MM.1S (cell line): ENCODE data around the gene FDPS.

Experiments
- DNase-seq: peaks from one replicate; pipeline ENCODE4 v3.0.0-alpha.2; 2015
- H2AFZ ChIP-seq: fragments of 300-600 bp; sonication (generic); 2 replicates; pipeline ENCODE4 v1.6.0; 2016; ENCODE audit warnings: antibody characterized with exemption, low read length
- H3F3A ChIP-seq: fragments of 300-600 bp; sonication (generic); 2 replicates; pipeline ENCODE4 v1.6.1; 2016; ENCODE audit warnings: mild to moderate bottlenecking, antibody characterized with exemption, low read length, moderate library complexity, mixed read lengths; ENCODE audit not compliant: insufficient read depth
- H3K27ac ChIP-seq: fragments of 300-600 bp; sonication (generic); 2 replicates; pipeline ENCODE4 v1.5.1; 2016; ENCODE audit warnings: mild to moderate bottlenecking, low read length
- H3K27me3 ChIP-seq: fragments of 300-600 bp; sonication (generic); replicated peaks from 2 replicates; pipeline ENCODE4 v1.6.0; 2016; ENCODE audit warnings: low read length; ENCODE audit not compliant: insufficient read depth
- H3K36me3 ChIP-seq: fragments of 300-600 bp; sonication (generic); replicated peaks from 2 replicates; pipeline ENCODE4 v1.6.1; 2016; ENCODE audit warnings: mild to moderate bottlenecking, low read length, mixed read lengths; ENCODE audit not compliant: insufficient read depth
- H3K4me1 ChIP-seq: fragments of 300-600 bp; sonication (generic); 2 replicates; pipeline ENCODE4 v1.6.1; 2016; ENCODE audit warnings: low read length, mixed read lengths
- H3K4me2 ChIP-seq: fragments of 300-600 bp; sonication (generic); 2 replicates; pipeline ENCODE4 v1.6.0; 2016; ENCODE audit warnings: low read depth, low read length
- H3K4me3 ChIP-seq: fragments of 300-600 bp; sonication (generic); 2 replicates; pipeline ENCODE4 v1.5.1; 2016; ENCODE audit warnings: low read length, mixed read lengths
- H3K79me2 ChIP-seq: fragments of 300-600 bp; sonication (generic); 2 replicates; pipeline ENCODE4 v1.6.1; 2016; ENCODE audit warnings: mixed run types, low read length, mixed read lengths
- H3K9ac ChIP-seq: fragments of 300-600 bp; sonication (generic); 2 replicates; pipeline ENCODE4 v1.6.1; 2016; ENCODE audit warnings: low read length, mixed read lengths
- H3K9me2 ChIP-seq: fragments of 300-600 bp; sonication (generic); replicated peaks from 2 replicates; pipeline ENCODE4 v1.6.1; 2016; ENCODE audit warnings: mild to moderate bottlenecking, low read length, mixed read lengths; ENCODE audit not compliant: insufficient read depth
- H3K9me3 ChIP-seq: fragments of 300-600 bp; sonication (generic); replicated peaks from 2 replicates; pipeline ENCODE4 v1.6.1; 2016; ENCODE audit warnings: mild to moderate bottlenecking, low read length, mixed read lengths; ENCODE audit not compliant: insufficient read depth
- H4K20me1 ChIP-seq: fragments of 300-600 bp; sonication (generic); 2 replicates; pipeline ENCODE4 v1.6.1; 2016; ENCODE audit warnings: mild to moderate bottlenecking, low read length, moderate library complexity, mixed read lengths; ENCODE audit not compliant: insufficient read depth
- EZH2 ChIP-seq: fragments of 300-600 bp; sonication (generic); optimal IDR thresholded peaks from 2 replicates; pipeline ENCODE3; 2017; ENCODE audit warnings: low read depth, mild to moderate bottlenecking, antibody characterized with exemption, low read length, mixed read lengths
- EZH2phosphoT487 ChIP-seq: fragments of 300-600 bp; sonication (generic); IDR thresholded peaks from 2 replicates; pipeline ENCODE4 v1.6.1; 2018; ENCODE audit warnings: antibody characterized with exemption, low read length
- TF ChIP-seq, protein P1 (sequence below): fragments of 300-600 bp; sonication (generic); IDR thresholded peaks from 2 replicates; pipeline ENCODE4 v1.5.1; 2016; ENCODE audit warnings: antibody characterized with exemption, low read length, mixed read lengths

The FDPS gene

DNA sequence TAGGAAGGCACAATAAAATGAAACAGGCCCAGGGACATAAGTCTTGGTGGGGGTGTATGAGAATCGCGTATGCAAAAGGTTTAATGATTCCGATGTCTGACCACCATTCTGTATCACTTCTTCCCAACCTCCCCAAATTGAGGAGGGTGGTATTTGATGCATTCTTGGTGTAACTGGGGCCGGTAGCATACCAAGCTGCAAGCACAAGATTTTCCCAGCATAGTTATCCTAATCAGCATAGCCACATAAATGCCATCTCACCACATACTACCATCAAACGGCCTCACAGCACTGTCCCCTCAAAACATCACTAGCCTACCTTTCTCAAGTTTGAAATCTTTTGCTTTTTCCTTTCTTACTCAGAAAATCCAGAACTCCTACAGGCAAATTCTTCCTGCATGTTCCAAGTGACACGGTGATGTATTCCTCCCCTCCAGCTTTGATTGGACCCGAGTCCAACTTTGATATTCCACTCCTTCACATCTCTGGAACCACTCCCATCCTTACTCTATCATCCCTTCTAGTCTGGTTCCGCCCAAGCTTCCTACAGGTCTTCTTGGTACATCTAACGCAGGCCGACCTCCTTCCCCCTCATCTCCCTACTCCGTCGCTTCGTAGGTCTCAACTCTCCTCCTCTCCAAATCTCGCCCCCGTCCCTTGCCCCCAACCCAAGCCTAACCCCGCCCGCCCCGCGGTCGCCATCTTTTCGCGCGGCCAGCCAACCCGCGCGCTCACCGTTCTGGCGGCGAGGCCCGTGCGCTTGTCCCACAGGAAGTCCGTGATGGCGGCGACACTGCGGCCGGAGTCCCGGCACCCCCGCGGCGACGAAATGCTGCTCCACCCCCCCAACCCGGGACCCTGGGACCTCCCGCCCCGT, 36.0 kb upstream of the FDPS start:
- Histone ChIP-seq H3K4me1 (peaks cover 11% of the 10 kb centered on the region), H3F3A (peaks cover 24% of the 10 kb centered on the region), H2AFZ (peak overlapping the region; percentile 100), H3K9me2 (no peaks in the 10 kb centered on the region), H3K9me3 (no peaks in the 10 kb centered on the region), H3K27ac (peak overlapping the region; percentile 53; the same call in 1 of the 2 replicates), H3K4me2 (peak overlapping the region; percentile 100), H3K4me3 (peak overlapping the region; percentile 83), H3K36me3 (peaks cover 27% of the 10 kb centered on the region), H3K79me2 (peaks cover 49% of the 10 kb centered on the region), H4K20me1 (no peaks in the 10 kb centered on the region), H3K27me3 (no peaks in the 10 kb centered on the region), H3K9ac (peak overlapping the region; percentile 78)
- no peak for TF ChIP-seq EZH2
- no peak for DNase-seq

DNA sequence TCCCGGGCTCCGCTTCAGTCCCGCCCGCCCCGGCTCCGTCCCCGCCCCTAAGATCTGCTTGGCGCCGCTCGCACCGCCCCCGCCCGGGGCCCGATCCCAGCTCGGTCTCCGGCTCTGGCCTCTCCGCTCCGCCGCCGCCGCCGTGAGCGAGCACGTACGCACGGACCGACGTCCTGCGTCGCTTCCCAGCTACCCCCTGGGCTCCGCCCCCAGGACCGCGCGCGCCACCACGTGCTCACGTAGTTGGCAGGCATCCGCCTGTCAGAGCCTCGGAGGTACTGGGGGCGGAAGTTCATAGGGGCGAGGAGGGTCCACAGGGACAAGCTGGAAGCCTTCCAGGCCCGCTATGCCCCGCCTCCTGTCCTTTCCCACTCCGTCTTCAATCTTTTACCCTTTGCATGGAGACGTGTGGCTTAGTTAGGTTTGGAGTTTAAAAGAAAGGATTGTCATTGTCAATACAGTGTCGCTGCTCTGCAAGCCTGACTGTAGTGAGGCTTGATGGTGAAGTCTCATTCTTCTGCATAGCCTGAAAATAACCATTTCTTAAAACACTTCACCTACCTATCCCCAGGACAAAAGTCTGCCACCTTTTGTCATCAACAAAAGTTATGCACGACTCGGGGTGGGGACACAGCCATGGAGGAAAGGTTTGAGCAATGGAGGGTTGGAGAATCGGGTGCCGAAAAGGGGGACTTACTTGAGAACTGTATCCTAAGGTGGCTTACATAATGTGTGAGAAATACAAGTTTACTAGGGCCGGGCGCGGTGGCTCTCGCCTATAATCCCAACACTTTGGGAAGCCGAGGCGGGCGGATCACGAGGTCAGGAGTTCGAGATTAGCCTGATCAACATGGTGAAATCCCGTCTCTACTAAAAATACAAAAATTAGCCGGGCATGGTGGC, 35.1 kb upstream of the FDPS start, which contains the start of gene CLK2:
Gene CLK2, minus strand, starts transcription at position 162 of the 903 bp plus-strand sequence. CDS start 2,527 bp downstream, outside the sequence.
- TF ChIP-seq EZH2, result no peak
- Histone ChIP-seq H3F3A (peaks cover 25% of the 10 kb centered on the region), H4K20me1 (no peaks in the 10 kb centered on the region), H3K27ac (peak within 1 kb of the TSS; percentile 53; the same call in 1 of the 2 replicates), H3K4me2 (peak within 1 kb of the TSS; percentile 100), H3K79me2 (peaks cover 46% of the 10 kb centered on the region), H3K27me3 (no peaks in the 10 kb centered on the region), H3K36me3 (peaks cover 20% of the 10 kb centered on the region), H3K4me3 (peak within 1 kb of the TSS; percentile 83), H3K9me2 (no peaks in the 10 kb centered on the region), H3K9me3 (no peaks in the 10 kb centered on the region), H3K4me1 (peaks cover 14% of the 10 kb centered on the region), H2AFZ (peak within 1 kb of the TSS; percentile 100), H3K9ac (peak within 1 kb of the TSS; percentile 78)
- DNase-seq, result peak; percentile 100

DNA sequence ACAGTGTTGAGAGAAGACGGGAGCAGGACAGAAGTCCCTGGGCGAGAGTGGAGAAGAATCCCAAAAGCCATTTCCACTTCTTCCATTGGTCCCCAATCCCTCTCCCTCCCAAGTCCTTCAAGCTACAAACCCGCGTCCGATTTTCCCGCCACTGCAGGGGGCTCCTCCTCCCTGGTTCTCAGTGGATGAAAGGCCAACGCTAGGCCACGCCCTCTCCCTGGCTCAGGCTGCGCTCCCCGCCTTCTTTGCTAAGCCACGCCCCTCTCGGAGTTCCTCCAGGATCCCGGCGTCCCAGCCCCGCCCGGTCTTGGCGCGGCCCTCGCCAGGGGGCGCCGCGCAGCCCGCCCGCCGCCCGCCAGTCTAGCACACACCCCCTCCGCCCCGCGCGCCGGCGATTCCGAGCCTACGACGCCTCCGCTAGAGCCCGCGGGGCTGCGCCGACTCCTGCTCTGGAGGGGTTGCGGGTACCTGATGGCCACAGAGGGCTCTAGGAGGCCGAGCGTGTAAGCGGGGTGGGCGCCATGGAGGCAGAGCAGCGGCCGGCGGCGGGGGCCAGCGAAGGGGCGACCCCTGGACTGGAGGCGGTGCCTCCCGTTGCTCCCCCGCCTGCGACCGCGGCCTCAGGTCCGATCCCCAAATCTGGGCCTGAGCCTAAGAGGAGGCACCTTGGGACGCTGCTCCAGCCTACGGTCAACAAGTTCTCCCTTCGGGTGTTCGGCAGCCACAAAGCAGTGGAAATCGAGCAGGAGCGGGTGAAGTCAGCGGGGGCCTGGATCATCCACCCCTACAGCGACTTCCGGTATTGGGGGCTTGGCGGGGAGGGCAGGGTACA, 31.4 kb upstream of the FDPS start, which contains the start of gene HCN3:
Gene HCN3, plus strand, starts transcription at position 394 of the 832 bp plus-strand sequence. Its CDS starts 128 bp downstream, at position 522.
- H3K4me2 ChIP-seq, result peak within 1 kb of the TSS; percentile 99
- H3F3A ChIP-seq, result peaks cover 25% of the 10 kb centered on the region
- H3K4me1 ChIP-seq, result peaks cover 16% of the 10 kb centered on the region
- H3K9ac ChIP-seq, result peak within 1 kb of the TSS; percentile 20; the same call in 1 of the 2 replicates
- no peaks in the 10 kb centered on the region for H3K36me3 ChIP-seq
- peak within 1 kb of the TSS; percentile 83 for H2AFZ ChIP-seq
- DNase-seq, result peak; percentile 99
- no peak within 1 kb of the TSS for H3K27ac ChIP-seq
- no peaks in the 10 kb centered on the region for H3K27me3 ChIP-seq
- H3K79me2 ChIP-seq, result peaks cover 14% of the 10 kb centered on the region
- no peaks in the 10 kb centered on the region for H3K9me2 ChIP-seq
- no peaks in the 10 kb centered on the region for H4K20me1 ChIP-seq
- H3K9me3 ChIP-seq, result no peaks in the 10 kb centered on the region
- H3K4me3 ChIP-seq, result peak within 1 kb of the TSS; percentile 76
- TF ChIP-seq, protein P1, sequence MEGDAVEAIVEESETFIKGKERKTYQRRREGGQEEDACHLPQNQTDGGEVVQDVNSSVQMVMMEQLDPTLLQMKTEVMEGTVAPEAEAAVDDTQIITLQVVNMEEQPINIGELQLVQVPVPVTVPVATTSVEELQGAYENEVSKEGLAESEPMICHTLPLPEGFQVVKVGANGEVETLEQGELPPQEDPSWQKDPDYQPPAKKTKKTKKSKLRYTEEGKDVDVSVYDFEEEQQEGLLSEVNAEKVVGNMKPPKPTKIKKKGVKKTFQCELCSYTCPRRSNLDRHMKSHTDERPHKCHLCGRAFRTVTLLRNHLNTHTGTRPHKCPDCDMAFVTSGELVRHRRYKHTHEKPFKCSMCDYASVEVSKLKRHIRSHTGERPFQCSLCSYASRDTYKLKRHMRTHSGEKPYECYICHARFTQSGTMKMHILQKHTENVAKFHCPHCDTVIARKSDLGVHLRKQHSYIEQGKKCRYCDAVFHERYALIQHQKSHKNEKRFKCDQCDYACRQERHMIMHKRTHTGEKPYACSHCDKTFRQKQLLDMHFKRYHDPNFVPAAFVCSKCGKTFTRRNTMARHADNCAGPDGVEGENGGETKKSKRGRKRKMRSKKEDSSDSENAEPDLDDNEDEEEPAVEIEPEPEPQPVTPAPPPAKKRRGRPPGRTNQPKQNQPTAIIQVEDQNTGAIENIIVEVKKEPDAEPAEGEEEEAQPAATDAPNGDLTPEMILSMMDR, result peak; percentile 78
- TF ChIP-seq EZH2phosphoT487, result no peak
